Keratinocyte (primary cell): ENCODE measurements around the gene SMARCD3. TPM values are rescaled to one million over a fixed set of nuclear protein-coding genes. Genes with fewer than 3 reads are reported as not detected.

ENCODE experiments used
- DNase-seq: peaks from one replicate; pipeline ENCODE4 v3.0.0-alpha.2; 2011; ENCODE audit warnings: low read depth, missing footprints, low spot score
- FAIRE-seq: peaks from 2 replicates; lab custom pipeline; 2011; peaks lifted over from hg19 to GRCh38; lab: Jason Lieb, UNC
- H2AFZ ChIP-seq: 2 replicates; pipeline ENCODE4 v1.6.0; 2012; ENCODE audit warnings: low read length, control low read depth, inconsistent platforms; ENCODE audit not compliant: control insufficient read depth
- H3K27ac ChIP-seq: 2 replicates; pipeline ENCODE4 v1.5.1; 2011; ENCODE audit warnings: low read length; ENCODE audit not compliant: control insufficient read depth, insufficient read depth
- H3K27me3 ChIP-seq: 3 replicates; pipeline ENCODE4 v1.6.0; 2011; ENCODE audit warnings: low read length; ENCODE audit not compliant: control insufficient read depth, insufficient read depth; ENCODE audit errors: extremely low read depth
- H3K36me3 ChIP-seq, 2 experiments: 2 replicates in 1 of 2; 3 replicates in 1 of 2; pipeline ENCODE4 v1.5.1; 2011; ENCODE audit warnings: low read length in 2 of 2, mild to moderate bottlenecking in 1 of 2; ENCODE audit not compliant: control insufficient read depth in 2 of 2, insufficient read depth in 2 of 2; ENCODE audit errors: extremely low read depth in 1 of 2
- H3K4me1 ChIP-seq: 3 replicates; pipeline ENCODE4 v1.5.1; 2011; ENCODE audit warnings: low read length; ENCODE audit not compliant: control insufficient read depth, insufficient read depth; ENCODE audit errors: extremely low read depth
- H3K4me2 ChIP-seq: 3 replicates; pipeline ENCODE4 v1.6.0; 2011; ENCODE audit warnings: low read depth, low read length; ENCODE audit not compliant: control insufficient read depth, insufficient read depth; ENCODE audit errors: extremely low read depth
- H3K4me3 ChIP-seq, 3 experiments: fragments of 200-600 bp in 1 of 3; sonication (generic) in 1 of 3; 2 replicates in 2 of 3; 3 replicates in 1 of 3; pipeline ENCODE4 v1.5.1; 2011 to 2016; ENCODE audit warnings: low read length in 3 of 3, mild to moderate bottlenecking in 3 of 3, control low read depth in 2 of 3, inconsistent platforms in 1 of 3, low read depth in 1 of 3, mixed read lengths in 1 of 3, mixed run types in 1 of 3, moderate library complexity in 1 of 3; ENCODE audit not compliant: control insufficient read depth in 2 of 3, insufficient read depth in 2 of 3; ENCODE audit errors: extremely low read depth in 1 of 3
- H3K79me2 ChIP-seq: 2 replicates; pipeline ENCODE4 v1.6.0; 2012; ENCODE audit warnings: low read length; ENCODE audit not compliant: control insufficient read depth, insufficient read depth
- H3K9ac ChIP-seq: 3 replicates; pipeline ENCODE4 v1.6.0; 2011; ENCODE audit warnings: low read length; ENCODE audit not compliant: control insufficient read depth, insufficient read depth; ENCODE audit errors: extremely low read depth
- H3K9me1 ChIP-seq: 3 replicates; pipeline ENCODE4 v1.6.0; 2011; ENCODE audit warnings: low read length; ENCODE audit not compliant: control insufficient read depth, insufficient read depth; ENCODE audit errors: extremely low read depth
- H3K9me3 ChIP-seq: 2 replicates; pipeline ENCODE4 v1.5.1; 2012; ENCODE audit warnings: low read depth, low read length; ENCODE audit not compliant: control insufficient read depth
- H4K20me1 ChIP-seq: 3 replicates; pipeline ENCODE4 v1.6.0; 2011; ENCODE audit warnings: low read length; ENCODE audit not compliant: control insufficient read depth, insufficient read depth; ENCODE audit errors: extremely low read depth
- EZH2 ChIP-seq: IDR thresholded peaks from one replicate; pipeline ENCODE4 v1.6.1; 2012; ENCODE audit warnings: inconsistent platforms, mild to moderate bottlenecking, low read length, moderate library complexity
- dilution Hi-C: fragments of 300-500 bp; cut with MboI; formaldehyde crosslinking; loops from one replicate; pipeline ENCODE4 v1.7.0; 2020; ENCODE audit warnings: low sequenced_read_pairs; ENCODE audit not compliant: extremely low pct_ligation_motif_present
- polyA plus RNA-seq, 5 experiments: library from polyadenylated mRNA; depleted of rRNA in 3 of 5; stranded (reverse) in 3 of 5; stranded (forward) in 1 of 5; unstranded in 1 of 5; fragments of >200 nt; gene quantifications; 1 replicate in 1 of 5; 2 replicates in 3 of 5; 3 replicates in 1 of 5; pipeline versions ENCODE4 v1.2.1 to v1.2.3, GENCODE V29; 2011 to 2012; ENCODE audit warnings: missing spikeins in 2 of 5, low read depth in 1 of 5, low replicate concordance in 1 of 5
- TF ChIP-seq, protein P1 (sequence below), 3 experiments: IDR thresholded peaks in 1 of 3; conservative IDR thresholded peaks in 1 of 3; optimal IDR thresholded peaks in 1 of 3; 2 replicates in 2 of 3; 3 replicates in 1 of 3; pipeline versions ENCODE3 to v1.5.1; 2011; ENCODE audit warnings: low read length in 3 of 3, mild to moderate bottlenecking in 3 of 3, moderate library complexity in 2 of 3, control low read depth in 1 of 3, inconsistent platforms in 1 of 3; ENCODE audit not compliant: insufficient read depth in 2 of 3; ENCODE audit errors: extremely low read depth in 1 of 3

Gene SMARCD3
- polyA plus RNA-seq, 1 donor (not counting 4 experiments of a cell fraction or from before 2014, with no cell fraction given): 3.0 TPM

GRCh38 chr7:151213826-151214225 lies 34.7 kb downstream of the SMARCD3 start:
- Histone ChIP-seq H3K9me1 (peaks cover 2% of the 10 kb centered on the region), H3K27me3 (no peaks in the 10 kb centered on the region), H3K4me3 (no peak overlapping the region), H3K4me1 (no peaks in the 10 kb centered on the region), H3K36me3 (peaks cover 29 to 38% of the 10 kb centered on the region in 2 experiments), H3K9ac (no peak overlapping the region), H3K4me2 (no peak overlapping the region), H2AFZ (no peak overlapping the region), H3K79me2 (no peaks in the 10 kb centered on the region), H3K27ac (no peak overlapping the region), H4K20me1 (no peaks in the 10 kb centered on the region), H3K9me3 (no peaks in the 10 kb centered on the region)
- dilution Hi-C loops: no loop called here
- no peak for DNase-seq
- FAIRE-seq: no peak
- TF ChIP-seq, protein P1, sequence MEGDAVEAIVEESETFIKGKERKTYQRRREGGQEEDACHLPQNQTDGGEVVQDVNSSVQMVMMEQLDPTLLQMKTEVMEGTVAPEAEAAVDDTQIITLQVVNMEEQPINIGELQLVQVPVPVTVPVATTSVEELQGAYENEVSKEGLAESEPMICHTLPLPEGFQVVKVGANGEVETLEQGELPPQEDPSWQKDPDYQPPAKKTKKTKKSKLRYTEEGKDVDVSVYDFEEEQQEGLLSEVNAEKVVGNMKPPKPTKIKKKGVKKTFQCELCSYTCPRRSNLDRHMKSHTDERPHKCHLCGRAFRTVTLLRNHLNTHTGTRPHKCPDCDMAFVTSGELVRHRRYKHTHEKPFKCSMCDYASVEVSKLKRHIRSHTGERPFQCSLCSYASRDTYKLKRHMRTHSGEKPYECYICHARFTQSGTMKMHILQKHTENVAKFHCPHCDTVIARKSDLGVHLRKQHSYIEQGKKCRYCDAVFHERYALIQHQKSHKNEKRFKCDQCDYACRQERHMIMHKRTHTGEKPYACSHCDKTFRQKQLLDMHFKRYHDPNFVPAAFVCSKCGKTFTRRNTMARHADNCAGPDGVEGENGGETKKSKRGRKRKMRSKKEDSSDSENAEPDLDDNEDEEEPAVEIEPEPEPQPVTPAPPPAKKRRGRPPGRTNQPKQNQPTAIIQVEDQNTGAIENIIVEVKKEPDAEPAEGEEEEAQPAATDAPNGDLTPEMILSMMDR (optimal IDR thresholded peaks at IDR 0.05 in 1 of 3, IDR thresholded peaks at IDR 0.05 in 1 of 3, conservative IDR thresholded peaks at IDR 0.05 in 1 of 3; ENCODE audit: extremely low read depth in 1 of 3, insufficient read depth in 2 of 3, low read length in 3 of 3): no peak
- TF ChIP-seq EZH2: no peak

- peaks cover 20 to 26% of the 10 kb centered on the region in 2 experiments for H3K36me3 ChIP-seq
- no peak for DNase-seq
- FAIRE-seq: no peak
Measured at GRCh38 chr7:151212626-151213025, 35.9 kb downstream of the SMARCD3 start.

More at GRCh38 chr7:151212626-151213025, 35.9 kb downstream of the SMARCD3 start:
- Histone ChIP-seq H2AFZ (no peak overlapping the region), H3K9me1 (peaks cover 2% of the 10 kb centered on the region), H3K27me3 (peaks cover 2% of the 10 kb centered on the region), H4K20me1 (no peaks in the 10 kb centered on the region), H3K79me2 (no peaks in the 10 kb centered on the region), H3K4me2 (no peak overlapping the region), H3K27ac (no peak overlapping the region), H3K9me3 (no peaks in the 10 kb centered on the region), H3K4me3 (no peak overlapping the region), H3K4me1 (no peaks in the 10 kb centered on the region), H3K9ac (no peak overlapping the region)
- dilution Hi-C loops: no loop called here
- TF ChIP-seq, protein P1 (optimal IDR thresholded peaks at IDR 0.05 in 1 of 3, IDR thresholded peaks at IDR 0.05 in 1 of 3, conservative IDR thresholded peaks at IDR 0.05 in 1 of 3; ENCODE audit: extremely low read depth in 1 of 3, insufficient read depth in 2 of 3, low read length in 3 of 3): no peak
- TF ChIP-seq EZH2: no peak
